Fibroblast of pulmonary artery (primary cell): ENCODE data around the gene DCST1.
"Not testable (repeated sequence)": the region's sequence is repeated elsewhere in the genome, so short reads cannot be mapped to it uniquely, and the experiment has no call there.

Experiments
- DNase-seq: peaks from one replicate; pipeline ENCODE4 v3.0.0-alpha.2; 2010; ENCODE audit warnings: low read depth
- H3K4me3 ChIP-seq: replicated peaks from 2 replicates; pipeline ENCODE4 v1.5.1; 2011; ENCODE audit warnings: low read depth, mild to moderate bottlenecking, control low read depth, low read length, moderate library complexity
- TF ChIP-seq, protein P1 (sequence below): IDR thresholded peaks from 2 replicates; pipeline ENCODE4 v1.5.1; 2011; ENCODE audit warnings: mild to moderate bottlenecking, control low read depth, low read length, inconsistent platforms; ENCODE audit errors: missing control alignments

DCST1 gene, protein sequence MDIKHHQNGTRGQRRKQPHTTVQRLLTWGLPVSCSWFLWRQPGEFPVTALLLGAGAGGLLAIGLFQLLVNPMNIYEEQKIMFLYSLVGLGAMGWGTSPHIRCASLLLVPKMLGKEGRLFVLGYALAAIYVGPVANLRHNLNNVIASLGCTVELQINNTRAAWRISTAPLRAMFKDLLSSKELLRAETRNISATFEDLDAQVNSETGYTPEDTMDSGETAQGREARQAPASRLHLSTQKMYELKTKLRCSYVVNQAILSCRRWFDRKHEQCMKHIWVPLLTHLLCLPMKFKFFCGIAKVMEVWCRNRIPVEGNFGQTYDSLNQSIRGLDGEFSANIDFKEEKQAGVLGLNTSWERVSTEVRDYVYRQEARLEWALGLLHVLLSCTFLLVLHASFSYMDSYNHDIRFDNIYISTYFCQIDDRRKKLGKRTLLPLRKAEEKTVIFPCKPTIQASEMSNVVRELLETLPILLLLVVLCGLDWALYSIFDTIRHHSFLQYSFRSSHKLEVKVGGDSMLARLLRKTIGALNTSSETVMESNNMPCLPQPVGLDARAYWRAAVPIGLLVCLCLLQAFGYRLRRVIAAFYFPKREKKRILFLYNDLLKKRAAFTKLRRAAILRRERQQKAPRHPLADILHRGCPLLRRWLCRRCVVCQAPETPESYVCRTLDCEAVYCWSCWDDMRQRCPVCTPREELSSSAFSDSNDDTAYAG

DNA sequence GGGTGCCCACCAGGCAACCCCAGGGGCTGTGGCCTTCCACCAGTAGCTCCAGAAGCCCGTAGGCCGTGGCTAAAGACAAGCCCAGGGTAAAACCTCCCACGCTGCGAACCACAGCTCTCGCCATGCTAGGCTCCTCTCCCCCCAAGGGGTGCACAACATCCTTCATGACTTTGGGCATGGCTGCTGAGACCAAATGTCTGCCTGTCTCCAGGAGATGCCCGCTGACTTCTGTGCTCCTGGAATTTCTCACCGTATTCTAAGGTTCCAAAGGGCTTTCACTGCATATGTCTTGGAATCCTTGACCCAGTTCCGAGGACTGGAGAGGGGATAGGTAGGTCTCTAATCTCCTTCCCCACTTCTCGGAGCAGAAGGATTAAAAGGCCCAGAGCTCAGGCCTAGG, at the start of gene DCST1, which contains the start of gene DCST2:
Gene DCST1 (plus strand): TSS at position 301 of the 400 bp plus-strand sequence. CDS start 213 bp downstream, outside the sequence.
Gene DCST2 (minus strand): TSS at position 258 of the 400 bp plus-strand sequence. CDS start 80 bp downstream, at position 178.
- no peak for DNase-seq
- TF ChIP-seq, protein P1, sequence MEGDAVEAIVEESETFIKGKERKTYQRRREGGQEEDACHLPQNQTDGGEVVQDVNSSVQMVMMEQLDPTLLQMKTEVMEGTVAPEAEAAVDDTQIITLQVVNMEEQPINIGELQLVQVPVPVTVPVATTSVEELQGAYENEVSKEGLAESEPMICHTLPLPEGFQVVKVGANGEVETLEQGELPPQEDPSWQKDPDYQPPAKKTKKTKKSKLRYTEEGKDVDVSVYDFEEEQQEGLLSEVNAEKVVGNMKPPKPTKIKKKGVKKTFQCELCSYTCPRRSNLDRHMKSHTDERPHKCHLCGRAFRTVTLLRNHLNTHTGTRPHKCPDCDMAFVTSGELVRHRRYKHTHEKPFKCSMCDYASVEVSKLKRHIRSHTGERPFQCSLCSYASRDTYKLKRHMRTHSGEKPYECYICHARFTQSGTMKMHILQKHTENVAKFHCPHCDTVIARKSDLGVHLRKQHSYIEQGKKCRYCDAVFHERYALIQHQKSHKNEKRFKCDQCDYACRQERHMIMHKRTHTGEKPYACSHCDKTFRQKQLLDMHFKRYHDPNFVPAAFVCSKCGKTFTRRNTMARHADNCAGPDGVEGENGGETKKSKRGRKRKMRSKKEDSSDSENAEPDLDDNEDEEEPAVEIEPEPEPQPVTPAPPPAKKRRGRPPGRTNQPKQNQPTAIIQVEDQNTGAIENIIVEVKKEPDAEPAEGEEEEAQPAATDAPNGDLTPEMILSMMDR: no peak
- no peak within 1 kb of the TSS for H3K4me3 ChIP-seq

DNA sequence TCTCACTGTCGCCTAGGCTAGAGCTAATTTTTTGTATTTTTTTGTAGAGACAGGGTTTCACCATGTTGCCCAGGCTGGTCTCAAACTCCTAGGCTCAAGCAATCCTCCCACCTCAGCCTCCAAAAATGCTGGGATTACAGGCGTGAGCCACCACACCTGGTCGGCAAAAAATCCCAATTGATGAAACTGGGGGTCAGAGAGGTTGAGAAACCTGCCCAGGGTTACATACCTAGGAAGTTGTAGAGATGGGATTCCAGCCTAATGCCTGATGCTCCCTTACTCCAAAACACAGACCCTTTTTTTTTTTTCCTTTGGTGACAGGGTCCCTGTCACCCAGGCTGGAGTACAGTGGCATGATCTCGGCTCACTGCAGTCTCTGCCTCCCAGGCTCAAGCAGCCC, 46.9 kb upstream of the DCST1 start:
- DNase-seq, H3K4me3 ChIP-seq: not testable (repeated sequence)

DNA sequence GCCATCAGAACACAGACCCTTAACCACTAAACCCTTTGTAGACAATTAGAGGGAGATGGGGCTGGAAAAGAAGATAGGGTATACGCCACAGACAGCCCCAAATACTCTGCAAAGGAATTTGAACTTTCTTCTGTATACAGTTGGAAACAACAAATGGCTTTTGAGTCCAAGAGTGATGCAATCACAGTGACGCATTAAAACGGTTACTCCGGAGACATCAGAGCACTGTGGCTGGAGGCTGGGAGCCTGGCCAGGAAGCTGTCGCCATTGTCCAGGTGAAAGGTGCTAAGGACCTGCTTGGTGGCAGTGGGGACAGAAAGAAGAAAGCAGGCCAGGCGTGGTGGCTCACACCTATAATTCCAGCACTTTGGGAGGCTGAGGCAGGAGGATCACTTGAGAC, 46.3 kb upstream of the DCST1 start:
- peak; percentile 51 for DNase-seq
- H3K4me3 ChIP-seq: no peak overlapping the region
- TF ChIP-seq, protein P1: no peak

DNA sequence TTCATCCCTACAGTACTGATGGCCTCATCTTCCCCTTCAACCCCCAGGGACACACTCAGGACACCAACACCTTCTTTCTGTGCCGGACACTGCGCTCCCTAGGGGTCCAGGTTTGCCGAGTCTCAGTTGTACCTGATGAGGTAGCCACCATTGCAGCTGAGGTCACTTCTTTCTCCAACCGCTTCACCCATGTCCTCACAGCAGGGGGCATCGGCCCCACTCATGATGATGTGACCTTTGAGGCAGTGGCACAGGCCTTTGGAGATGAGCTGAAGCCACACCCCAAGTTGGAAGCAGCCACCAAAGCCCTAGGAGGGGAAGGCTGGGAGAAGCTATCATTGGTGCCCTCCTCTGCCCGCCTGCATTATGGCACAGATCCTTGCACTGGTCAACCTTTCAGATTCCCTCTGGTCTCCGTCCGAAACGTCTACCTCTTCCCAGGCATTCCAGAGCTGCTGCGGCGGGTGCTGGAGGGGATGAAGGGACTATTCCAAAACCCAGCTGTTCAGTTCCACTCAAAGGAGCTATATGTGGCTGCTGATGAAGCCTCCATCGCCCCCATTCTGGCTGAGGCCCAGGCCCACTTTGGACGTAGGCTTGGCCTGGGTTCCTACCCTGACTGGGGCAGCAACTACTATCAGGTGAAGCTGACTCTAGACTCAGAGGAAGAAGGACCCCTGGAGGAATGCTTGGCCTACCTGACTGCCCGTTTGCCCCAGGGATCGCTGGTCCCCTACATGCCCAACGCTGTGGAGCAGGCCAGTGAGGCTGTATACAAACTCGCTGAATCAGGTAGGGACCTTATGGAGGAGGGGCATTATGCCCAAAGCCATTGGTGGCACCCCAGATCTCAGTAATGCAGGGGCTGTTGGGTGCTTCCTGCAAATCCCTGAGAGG, 45.3 kb upstream of the DCST1 start:
- TF ChIP-seq, protein P1: no peak
- no peak overlapping the region for H3K4me3 ChIP-seq
- no peak for DNase-seq

DNA sequence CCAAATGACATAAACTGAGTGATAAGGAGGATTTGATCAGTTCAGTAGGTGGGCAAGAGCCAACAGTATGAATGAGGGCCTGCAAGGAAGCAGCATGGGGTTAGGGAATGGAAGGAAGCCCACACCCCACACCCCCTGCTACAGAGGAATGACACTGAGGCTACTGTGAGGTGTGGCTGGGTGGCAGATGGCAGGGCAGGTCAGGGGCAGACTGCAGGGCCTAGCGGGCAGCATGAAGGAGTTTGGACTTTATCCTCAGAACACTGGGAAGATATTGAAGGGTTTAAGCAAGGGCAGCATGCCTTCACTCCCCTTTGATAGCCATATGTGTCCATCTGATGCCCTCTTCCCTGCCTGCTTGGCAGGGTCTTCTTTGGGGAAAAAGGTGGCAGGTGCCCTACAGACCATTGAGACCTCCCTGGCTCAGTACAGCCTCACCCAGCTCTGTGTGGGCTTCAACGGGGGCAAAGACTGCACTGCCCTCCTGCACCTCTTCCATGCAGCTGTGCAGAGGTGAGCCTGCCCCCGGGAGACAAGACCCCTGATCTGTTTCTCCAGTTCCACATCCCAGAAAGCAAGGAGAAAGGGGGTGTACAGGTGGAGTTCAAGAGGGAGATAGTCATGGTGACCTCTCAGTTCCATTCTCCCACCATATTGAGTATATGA, 44.3 kb upstream of the DCST1 start:
- H3K4me3 ChIP-seq: no peak overlapping the region
- TF ChIP-seq, protein P1: no peak
- no peak for DNase-seq

DNA sequence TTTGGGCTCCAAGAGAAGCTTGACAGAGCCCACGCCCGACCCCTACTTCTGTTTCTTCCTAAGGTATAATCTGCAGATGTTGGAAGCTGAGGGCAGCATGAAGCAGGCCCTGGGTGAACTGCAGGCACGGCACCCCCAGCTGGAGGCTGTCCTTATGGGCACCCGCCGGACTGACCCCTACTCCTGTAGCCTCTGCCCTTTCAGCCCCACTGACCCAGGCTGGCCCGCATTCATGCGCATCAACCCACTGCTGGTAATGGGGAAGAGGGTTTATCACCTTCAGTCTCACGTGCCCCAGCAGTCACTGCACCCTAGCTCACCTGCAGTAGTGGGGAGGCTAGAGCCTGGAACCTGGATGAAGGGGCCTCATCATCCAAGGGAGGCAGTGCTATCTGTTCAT, 43.3 kb upstream of the DCST1 start:
- TF ChIP-seq, protein P1: no peak
- H3K4me3 ChIP-seq: no peak overlapping the region
- no peak for DNase-seq
